Common myeloid progenitor, CD34-positive (primary cell): ENCODE data around the gene EEA1.

Source experiments
- CTCF ChIA-PET: fragments of 350-600 bp; sonication (Branson Sonifier 250); formaldehyde crosslinking; loops from one replicate; lab custom pipeline; 2021; ENCODE audit warnings: antibody characterized with exemption; lab: Charles Lee
- POLR2A ChIA-PET: fragments of 350-600 bp; sonication (Branson Sonifier 250); formaldehyde crosslinking; loops from one replicate; lab custom pipeline; 2021; ENCODE audit warnings: antibody characterized with exemption; lab: Charles Lee
- DNase-seq, 3 donors: peaks; one replicate each; pipeline versions ENCODE4 v3.0.0 to v3.0.0-alpha.2; 2013
- H3K27ac ChIP-seq, 2 experiments: 1 replicate in 1 of 2; 2 replicates in 1 of 2; pipeline ENCODE4 v1.7.0; 2013; ENCODE audit warnings: inconsistent platforms in 2 of 2, low read length in 2 of 2, mild to moderate bottlenecking in 2 of 2, low read depth in 1 of 2, moderate library complexity in 1 of 2; ENCODE audit not compliant: severe bottlenecking in 2 of 2, insufficient read depth in 1 of 2, poor library complexity in 1 of 2
- H3K27me3 ChIP-seq, 5 experiments: replicated peaks in 2 of 5; 1 replicate in 3 of 5; 2 replicates in 2 of 5; pipeline versions ENCODE4 v1.6.1 to v1.7.0; 2013; ENCODE audit warnings: low read length in 4 of 5, mild to moderate bottlenecking in 2 of 5, moderate library complexity in 2 of 5, inconsistent platforms in 1 of 5; ENCODE audit not compliant: insufficient read depth in 5 of 5, control insufficient read depth in 4 of 5
- H3K36me3 ChIP-seq, 4 experiments: 1 replicate in 2 of 4; 2 replicates in 2 of 4; pipeline versions ENCODE4 v1.6.1 to v1.7.0; 2013; ENCODE audit warnings: low read length in 3 of 4, control low read depth in 1 of 4, mild to moderate bottlenecking in 1 of 4; ENCODE audit not compliant: control insufficient read depth in 4 of 4, insufficient read depth in 4 of 4
- H3K4me1 ChIP-seq, 4 experiments: 1 replicate in 3 of 4; 2 replicates in 1 of 4; pipeline versions ENCODE4 v1.6.1 to v1.7.1; 2013; ENCODE audit warnings: low read length in 3 of 4, mild to moderate bottlenecking in 3 of 4, control low read depth in 1 of 4, inconsistent platforms in 1 of 4, moderate library complexity in 1 of 4; ENCODE audit not compliant: control insufficient read depth in 4 of 4, insufficient read depth in 4 of 4; ENCODE audit errors: control extremely low read depth in 1 of 4
- H3K4me3 ChIP-seq, 7 experiments: 1 replicate in 4 of 7; 2 replicates in 3 of 7; pipeline versions ENCODE4 v1.5.1 to v1.7.0; 2013; ENCODE audit warnings: mild to moderate bottlenecking in 7 of 7, low read length in 6 of 7, moderate library complexity in 6 of 7, inconsistent platforms in 2 of 7, low read depth in 2 of 7, control low read depth in 1 of 7; ENCODE audit not compliant: insufficient read depth in 4 of 7, control insufficient read depth in 1 of 7; ENCODE audit errors: extremely low read depth in 1 of 7
- H3K9me3 ChIP-seq, 5 experiments: 1 replicate in 4 of 5; 2 replicates in 1 of 5; pipeline versions ENCODE4 v1.6.1 to v1.7.1; 2013; ENCODE audit warnings: low read length in 4 of 5, mild to moderate bottlenecking in 2 of 5, inconsistent platforms in 1 of 5, low read depth in 1 of 5, moderate library complexity in 1 of 5; ENCODE audit not compliant: control insufficient read depth in 4 of 5, insufficient read depth in 2 of 5; ENCODE audit errors: control extremely low read depth in 1 of 5
- WGBS: methylation state at CpG from one replicate; pipeline ENCODE4 v1.1.5; 2013; ENCODE audit not compliant: insufficient coverage; 5-methylcytosine and 5-hydroxymethylcytosine counted together

EEA1 gene

GRCh38 chr12:92747151-92747550 is 181.9 kb downstream of the EEA1 start:
- WGBS, result no CpG with 5 or more reads among the region's 1 CpG
- H3K4me1 ChIP-seq, result no peaks in the 10 kb centered on the region
- no peaks in the 10 kb centered on the region for H3K27me3 ChIP-seq
- H3K4me3 ChIP-seq, result no peak overlapping the region
- DNase-seq, result no peak
- CTCF ChIA-PET, result no interaction called here
- H3K36me3 ChIP-seq, result no peaks in the 10 kb centered on the region
- no peak overlapping the region for H3K27ac ChIP-seq
- POLR2A ChIA-PET, result no interaction called here
- H3K9me3 ChIP-seq, result no peaks in the 10 kb centered on the region

- Histone ChIP-seq H3K27me3 (no peaks in the 10 kb centered on the region), H3K9me3 (no peaks in the 10 kb centered on the region), H3K4me3 (no peak overlapping the region), H3K36me3 (no peaks in the 10 kb centered on the region), H3K4me1 (no peaks in the 10 kb centered on the region), H3K27ac (no peak overlapping the region)
- CTCF ChIA-PET, result no interaction called here
- POLR2A ChIA-PET, result interaction anchor here (0.6 kb wide), 1 partner anchor 581 kb away, joined by 5 read pairs; no protein-coding TSS in a partner anchor
- no peak for DNase-seq
- WGBS, result 100% methylated on average over 3 of the region's 4 CpGs
These were observed 183.1 kb downstream of the EEA1 start for GRCh38 chr12:92745856-92746550.

GRCh38 chr12:92743026-92743425 is 186.1 kb downstream of the EEA1 start:
- H3K27me3 ChIP-seq, result no peaks in the 10 kb centered on the region
- H3K4me3 ChIP-seq, result no peak overlapping the region
- no peak overlapping the region for H3K27ac ChIP-seq
- WGBS, result 97% methylated on average over 2 of the region's 3 CpGs
- no peaks in the 10 kb centered on the region for H3K4me1 ChIP-seq
- H3K9me3 ChIP-seq, result no peaks in the 10 kb centered on the region
- POLR2A ChIA-PET, result no interaction called here
- H3K36me3 ChIP-seq, result no peaks in the 10 kb centered on the region
- DNase-seq, result no peak
- CTCF ChIA-PET, result no interaction called here

- POLR2A ChIA-PET, result no interaction called here
- Histone ChIP-seq H3K4me1 (no peaks in the 10 kb centered on the region), H3K27ac (no peak overlapping the region), H3K27me3 (no peaks in the 10 kb centered on the region), H3K36me3 (no peaks in the 10 kb centered on the region), H3K9me3 (no peaks in the 10 kb centered on the region), H3K4me3 (no peak overlapping the region)
- no peak for DNase-seq
- CTCF ChIA-PET, result interaction anchor here (0.6 kb wide), 1 partner anchor 85 kb away, joined by 3 read pairs; no protein-coding TSS in a partner anchor
These were observed 188.7 kb downstream of the EEA1 start for GRCh38 chr12:92740411-92740810.

- POLR2A ChIA-PET, result interaction anchor here (0.6 kb wide), 1 partner anchor 124 kb away, joined by 3 read pairs; no protein-coding TSS in a partner anchor
- 100% methylated on average over 4 of the region's 4 CpGs for WGBS
These were observed 190.0 kb downstream of the EEA1 start for GRCh38 chr12:92739113-92739512.

GRCh38 chr12:92737855-92738850 is 190.9 kb downstream of the EEA1 start:
- Histone ChIP-seq H3K4me1 (no peaks in the 10 kb centered on the region), H3K4me3 (no peak overlapping the region), H3K27ac (no peak overlapping the region), H3K27me3 (no peaks in the 10 kb centered on the region), H3K9me3 (no peaks in the 10 kb centered on the region), H3K36me3 (no peaks in the 10 kb centered on the region)
- no peak for DNase-seq
- CTCF ChIA-PET, result no interaction called here
- POLR2A ChIA-PET, result interaction anchor here (0.6 kb wide), 1 partner anchor 124 kb away, joined by 3 read pairs; no protein-coding TSS in a partner anchor
- 94% methylated on average over 5 of the region's 7 CpGs for WGBS

More at GRCh38 chr12:92739113-92739512, 190.0 kb downstream of the EEA1 start:
- Histone ChIP-seq H3K4me1 (no peaks in the 10 kb centered on the region), H3K4me3 (no peak overlapping the region), H3K27me3 (no peaks in the 10 kb centered on the region), H3K36me3 (no peaks in the 10 kb centered on the region), H3K27ac (no peak overlapping the region), H3K9me3 (no peaks in the 10 kb centered on the region)
- no peak for DNase-seq
- CTCF ChIA-PET, result no interaction called here

GRCh38 chr12:92736605-92737004 is 192.5 kb downstream of the EEA1 start:
- DNase-seq, result no peak
- WGBS, result 98% methylated on average over 5 of the region's 6 CpGs
- no peaks in the 10 kb centered on the region for H3K36me3 ChIP-seq
- ChIA-PET POLR2A (no interaction called here), CTCF (interaction anchor here (0.7 kb wide), 1 partner anchor 15 kb away, joined by 3 read pairs; no protein-coding TSS in a partner anchor)
- H3K9me3 ChIP-seq, result no peaks in the 10 kb centered on the region
- no peaks in the 10 kb centered on the region for H3K4me1 ChIP-seq
- H3K27ac ChIP-seq, result no peak overlapping the region
- no peak overlapping the region for H3K4me3 ChIP-seq
- no peaks in the 10 kb centered on the region for H3K27me3 ChIP-seq
